Measurements from ENCODE around the gene DRAM1.

DNA sequence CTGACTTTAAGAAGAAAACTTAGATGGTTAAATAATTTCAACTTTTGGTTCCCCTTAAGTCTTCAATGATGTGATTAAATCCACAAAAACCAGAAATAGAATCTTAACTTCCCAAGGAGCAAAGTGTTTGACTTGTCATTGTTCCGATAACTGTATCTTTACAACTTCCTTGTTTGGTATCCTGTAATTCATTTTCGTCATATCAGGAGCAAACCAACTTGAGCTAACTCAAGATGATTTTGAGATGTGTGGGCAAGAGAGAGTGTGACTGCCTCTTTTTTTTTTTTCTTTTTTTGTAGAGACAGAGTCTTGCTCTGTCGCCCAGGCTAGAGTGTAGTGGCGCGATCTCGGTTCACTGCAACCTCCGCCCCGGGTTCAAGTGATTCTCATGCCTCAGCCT is 25.3 kb downstream of the DRAM1 start:
- no peak for TF ChIP-seq POLR2A (IDR thresholded peaks at IDR 0.05; ENCODE audit: low read length)
- no peak for TF ChIP-seq GATA1 (IDR thresholded peaks at IDR 0.05; ENCODE audit: low read depth, low read length)

Measured in erythroblast (primary cell).